ENCODE results near the gene HOXA6.

The HOXA6 gene

DNA sequence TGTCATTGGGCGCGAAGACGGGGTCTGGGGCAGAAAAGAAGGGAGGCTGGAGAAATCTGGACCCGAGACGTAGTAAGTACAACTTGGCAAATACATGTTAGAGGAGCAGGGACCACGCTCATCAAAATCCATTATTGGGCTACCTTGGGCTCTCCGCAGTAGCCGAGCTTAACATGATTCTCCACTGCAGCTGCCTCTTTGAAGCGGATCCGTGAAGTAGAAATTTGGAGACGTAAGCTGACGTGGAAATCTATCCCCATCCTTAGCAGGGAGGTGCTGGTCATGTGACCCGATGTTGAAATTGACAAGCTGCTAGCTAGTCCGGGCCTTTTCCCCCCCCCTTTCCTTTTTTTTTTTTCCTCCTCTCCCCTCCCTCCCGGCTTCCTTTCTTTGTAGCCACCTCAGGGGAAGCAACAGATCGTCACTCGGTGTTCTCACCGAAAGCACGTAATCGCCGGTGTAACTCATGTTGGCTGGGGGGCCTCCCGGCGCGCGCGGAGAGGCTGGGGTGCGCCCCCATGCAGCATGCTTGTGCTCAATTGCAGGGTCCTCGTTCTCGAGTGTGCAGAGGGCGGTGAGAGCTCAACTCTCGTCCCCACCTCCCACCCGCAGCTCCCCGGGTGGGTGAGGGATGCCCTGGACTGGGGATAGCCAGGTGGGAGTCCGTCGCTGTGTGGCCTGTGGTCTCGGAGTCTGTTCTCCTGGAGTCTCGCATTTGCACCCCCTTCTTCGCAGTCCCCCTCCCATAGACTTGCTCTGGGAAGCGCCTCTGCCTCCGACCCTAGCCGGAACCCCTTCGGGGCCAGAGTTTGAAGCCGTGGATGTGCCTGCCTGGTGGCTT is 37.7 kb upstream of the HOXA6 start, which contains the start of gene HOXA11:
TSS of gene HOXA11 (minus strand) at position 220 of the 841 bp plus-strand sequence. CDS start at position 132, 88 bp downstream.
- peak within 1 kb of the TSS; percentile 90 for H3K27ac ChIP-seq
- peak; percentile 98 for DNase-seq (ENCODE audit: low read depth, low spot score)

DNA sequence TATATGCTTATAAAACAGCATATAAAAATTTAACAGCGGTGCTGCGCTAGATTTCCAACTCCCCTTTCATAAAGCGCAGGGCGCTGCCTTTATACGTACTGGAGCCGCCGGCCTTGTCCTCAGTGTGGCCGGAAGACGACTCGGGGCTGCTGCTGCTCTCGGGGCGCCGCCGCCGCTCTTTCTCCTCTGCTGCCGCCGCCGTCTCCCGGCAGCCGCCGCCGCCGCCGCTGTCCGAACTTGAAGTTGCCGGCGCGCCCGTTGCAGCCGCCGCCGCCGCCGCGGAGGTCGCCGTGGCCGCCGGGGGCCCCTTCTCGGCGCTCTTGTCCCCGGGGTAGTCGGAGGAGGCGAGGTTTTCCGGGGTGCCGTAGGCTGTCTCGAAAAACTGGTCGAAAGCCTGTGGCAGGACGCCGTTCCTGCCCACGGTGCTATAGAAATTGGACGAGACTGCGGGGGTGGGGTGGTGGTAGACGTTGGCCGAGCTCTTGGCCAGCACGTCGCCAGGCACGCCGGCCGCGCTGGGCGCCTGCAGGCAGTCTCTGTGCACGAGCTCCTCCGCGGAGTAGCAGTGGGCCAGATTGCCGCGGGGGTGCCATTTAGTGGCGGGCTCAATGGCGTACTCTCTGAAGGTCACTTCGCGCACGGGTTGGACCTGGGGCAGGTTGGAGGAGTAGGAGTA is 36.9 kb upstream of the HOXA6 start:
- peak overlapping the region; percentile 90 for H3K27ac ChIP-seq
- no peak for DNase-seq (ENCODE audit: low read depth, low spot score)

DNA sequence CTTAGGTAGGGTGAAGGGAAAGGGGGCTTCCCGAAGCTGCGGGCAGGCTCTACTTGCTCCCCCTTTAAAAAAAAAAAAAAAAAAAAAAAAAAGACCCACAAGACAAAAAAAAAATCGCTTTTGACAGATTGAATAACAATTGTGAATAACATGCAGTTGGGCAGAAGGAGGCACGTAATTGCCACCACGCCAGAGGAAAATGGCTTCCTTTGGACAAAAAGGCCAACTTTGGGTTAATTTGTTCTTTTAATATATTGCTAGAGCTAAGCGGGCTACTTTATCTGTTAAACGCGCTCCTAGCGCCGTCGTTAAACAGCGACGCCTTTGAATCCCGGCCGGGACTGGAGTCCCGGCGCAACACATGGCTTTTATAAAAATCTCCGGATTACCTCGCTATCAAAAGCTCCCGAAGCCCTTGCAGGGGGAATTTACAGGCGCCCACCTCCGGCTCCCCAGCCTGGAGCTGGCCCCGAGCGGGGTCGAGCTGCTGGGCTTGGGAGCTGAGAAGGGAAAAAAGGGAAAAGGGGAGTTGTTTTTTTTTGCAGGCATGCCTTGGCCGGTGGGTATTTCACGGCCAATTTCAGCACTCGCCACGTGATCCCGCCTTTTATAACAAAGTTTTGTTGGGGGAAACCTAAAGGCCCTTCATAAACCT is 36.2 kb upstream of the HOXA6 start:
- H3K27ac ChIP-seq: peak overlapping the region; percentile 90
- no peak for DNase-seq (ENCODE audit: low read depth, low spot score)

DNA sequence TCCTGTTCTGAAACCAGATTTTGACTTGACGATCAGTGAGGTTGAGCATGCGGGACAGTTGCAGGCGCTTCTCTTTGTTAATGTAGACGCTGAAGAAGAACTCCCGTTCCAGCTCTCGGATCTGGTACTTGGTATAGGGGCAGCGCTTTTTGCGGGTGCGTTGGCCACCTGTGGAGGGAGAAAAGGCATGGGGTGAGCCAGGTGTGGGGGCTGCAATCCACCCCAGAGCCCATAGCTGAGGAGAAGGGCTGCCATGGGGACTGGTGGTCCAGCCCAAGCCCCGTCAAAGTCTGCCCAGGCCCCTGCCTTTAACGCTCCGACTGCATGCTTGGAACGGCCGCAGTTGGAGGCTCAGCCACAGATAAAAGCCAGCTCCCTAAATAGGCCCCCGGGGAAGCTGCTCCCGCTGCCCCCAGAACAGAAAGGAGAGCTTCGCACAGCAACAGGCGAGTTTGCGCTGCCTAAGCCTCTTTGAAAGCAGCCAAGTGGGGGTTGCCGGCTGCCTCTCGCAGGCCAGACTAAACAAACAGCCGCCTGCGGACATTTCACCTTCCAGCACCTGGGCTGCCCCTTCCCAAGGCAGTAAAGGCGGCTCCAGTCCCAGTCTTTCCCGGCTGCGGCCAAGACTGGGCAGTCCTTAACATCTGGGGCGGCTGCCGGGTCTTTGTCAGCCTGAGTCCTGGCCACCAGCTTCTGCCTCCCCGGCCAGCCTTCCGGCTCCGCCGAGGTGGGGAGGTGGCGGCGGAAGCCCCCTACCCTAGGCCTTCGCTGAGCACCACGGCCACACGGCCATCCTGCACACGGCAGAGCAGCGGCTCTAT is 35.5 kb upstream of the HOXA6 start:
- H3K27ac ChIP-seq: peak overlapping the region; percentile 90
- DNase-seq (ENCODE audit: low read depth, low spot score): no peak

DNA sequence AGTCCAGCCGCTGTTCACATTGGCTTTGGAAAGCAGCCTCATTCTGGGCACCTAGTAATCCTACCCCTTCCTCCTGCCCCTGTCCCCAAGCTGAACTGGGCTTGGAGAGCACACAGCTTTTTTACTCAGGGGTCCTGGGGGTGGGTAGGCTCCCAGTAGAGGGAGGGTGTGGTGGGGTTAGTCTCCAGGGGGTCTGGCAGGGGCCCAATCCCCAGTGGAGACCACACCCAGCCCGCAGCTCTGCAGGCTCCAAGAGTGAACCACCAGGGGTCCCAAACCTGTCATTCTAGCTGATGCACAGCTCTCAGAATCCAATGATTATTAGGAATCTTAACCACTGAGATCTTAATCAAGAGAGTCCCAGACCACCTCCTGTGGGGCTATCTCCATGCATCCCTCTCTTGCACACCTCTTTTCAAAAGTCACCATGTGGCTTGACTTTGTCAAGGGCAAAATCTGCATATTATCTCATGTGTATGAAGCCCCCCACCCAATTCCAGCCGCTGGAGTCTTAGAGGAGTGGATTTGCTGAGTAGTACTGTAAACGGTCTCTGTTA is 34.8 kb upstream of the HOXA6 start:
- DNase-seq (ENCODE audit: low read depth, low spot score): no peak
- no peak overlapping the region for H3K27ac ChIP-seq

DNA sequence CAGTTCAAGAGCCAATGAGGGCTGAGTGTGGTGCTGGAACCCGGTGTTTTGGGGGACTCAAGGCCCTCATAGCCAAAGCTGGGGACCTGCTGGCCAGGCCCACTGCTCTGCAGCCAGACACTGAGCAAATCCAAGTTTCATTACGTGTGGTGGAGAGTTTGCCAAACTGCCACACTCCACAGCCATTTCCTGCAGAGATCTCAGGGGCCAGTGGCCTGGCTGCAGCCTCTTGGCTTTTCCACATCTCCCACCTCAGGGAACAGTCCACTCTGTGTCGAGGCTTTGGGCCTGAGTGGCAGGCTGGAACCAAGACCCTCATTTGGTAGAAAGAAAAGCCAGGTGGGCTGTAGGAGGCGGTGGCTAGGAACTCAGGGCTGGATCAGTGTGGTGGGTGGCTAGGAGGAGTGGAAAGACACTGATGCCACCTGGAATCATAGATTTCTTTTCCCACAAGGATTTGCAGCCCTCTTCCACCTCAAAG is 34.3 kb upstream of the HOXA6 start:
- H3K27ac ChIP-seq: no peak overlapping the region
- no peak for DNase-seq (ENCODE audit: low read depth, low spot score)

DNA sequence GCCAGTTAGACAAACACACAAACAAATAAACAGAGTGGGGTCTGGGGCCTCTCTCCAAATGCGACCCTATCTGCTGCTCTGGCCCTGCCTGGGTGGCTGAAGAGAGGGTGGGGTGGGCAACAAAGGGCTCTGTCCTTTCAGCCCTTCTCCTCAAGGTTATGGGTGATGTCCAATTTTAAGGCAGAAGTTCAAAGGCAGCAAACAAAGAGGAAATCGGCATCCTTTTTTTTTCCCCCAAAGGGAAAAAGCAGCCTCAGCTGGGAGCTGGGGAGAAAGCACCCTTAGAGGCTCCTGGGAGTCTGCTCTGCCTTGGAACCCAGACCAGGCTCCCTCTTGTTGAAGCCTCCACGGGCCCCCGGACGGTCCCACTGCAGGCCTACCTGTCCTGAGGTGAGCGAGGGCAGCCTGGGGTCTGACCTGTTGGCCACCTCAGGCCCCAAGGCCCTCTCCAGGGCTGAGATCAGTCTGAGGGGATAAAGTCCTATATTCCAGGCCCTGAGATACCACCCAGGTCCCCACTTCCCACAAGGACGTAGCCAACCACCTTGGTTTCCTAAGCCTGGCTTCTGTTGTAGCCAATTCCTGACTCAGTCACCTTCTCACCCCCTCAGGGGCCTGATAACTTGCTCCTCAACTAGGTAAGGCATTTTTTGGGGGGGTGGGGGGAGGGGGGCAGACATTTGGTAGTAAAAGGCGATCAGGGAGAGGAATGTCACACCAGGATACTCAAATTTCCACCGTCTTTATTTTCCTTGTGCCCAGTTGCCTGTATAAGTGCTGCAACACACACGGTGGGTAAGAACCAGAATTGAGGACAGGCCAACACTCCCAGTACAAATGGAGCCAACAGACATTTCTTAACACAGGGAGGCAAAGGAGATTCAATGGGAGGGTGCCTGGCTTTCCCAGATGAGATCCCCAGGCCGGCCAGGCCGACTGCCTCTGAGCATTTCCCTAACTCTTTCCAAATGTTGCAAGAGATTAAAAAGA is 33.2 kb upstream of the HOXA6 start:
- H3K27ac ChIP-seq: peak overlapping the region; percentile 93
- no peak for DNase-seq (ENCODE audit: low read depth, low spot score)

DNA sequence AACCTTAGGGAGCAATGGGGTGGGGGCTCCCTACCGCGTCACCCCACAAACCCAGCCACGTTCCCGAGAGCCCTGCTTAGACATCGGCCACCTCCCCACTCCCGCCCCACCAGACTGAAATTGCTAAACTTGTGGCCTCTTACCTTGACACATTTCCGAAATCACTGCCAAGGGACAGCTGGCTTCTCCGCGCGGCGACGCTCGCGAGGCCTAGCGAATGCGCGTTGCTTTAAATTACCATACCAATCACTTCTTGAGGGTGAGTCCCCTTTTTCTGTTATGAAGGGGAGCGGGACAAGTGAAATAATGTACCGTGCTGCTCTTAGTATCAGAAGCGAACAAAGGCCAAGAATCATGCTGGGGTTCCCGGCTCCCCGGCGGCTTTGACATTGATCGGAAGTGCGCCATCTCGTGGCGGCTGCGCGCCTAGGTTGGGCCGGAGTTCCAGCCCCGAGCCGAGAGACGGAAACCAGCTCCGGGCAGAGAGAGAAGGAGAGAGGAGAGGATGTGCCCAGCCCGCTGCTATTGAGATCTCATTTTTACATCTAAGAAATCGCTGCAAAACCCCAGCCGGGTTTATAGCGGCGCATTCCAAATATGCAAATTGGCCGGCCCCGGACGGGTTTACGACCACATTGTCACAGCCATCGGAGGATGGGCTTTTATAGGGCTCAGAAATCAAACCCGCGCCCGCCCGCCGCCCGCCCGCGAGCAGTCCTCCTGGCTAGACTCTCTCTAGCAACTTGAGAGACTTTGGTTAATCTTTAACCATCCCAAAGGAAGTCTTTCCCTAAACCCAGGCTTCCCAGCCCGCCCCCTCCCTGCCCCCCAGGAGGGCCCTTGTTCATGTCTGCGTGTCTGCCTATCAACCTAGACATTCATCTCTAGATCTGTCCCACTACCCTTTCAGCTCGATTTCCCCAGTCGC is 32.2 kb upstream of the HOXA6 start:
- DNase-seq (ENCODE audit: low read depth, low spot score): no peak
- H3K27ac ChIP-seq: peak overlapping the region; percentile 93

DNA sequence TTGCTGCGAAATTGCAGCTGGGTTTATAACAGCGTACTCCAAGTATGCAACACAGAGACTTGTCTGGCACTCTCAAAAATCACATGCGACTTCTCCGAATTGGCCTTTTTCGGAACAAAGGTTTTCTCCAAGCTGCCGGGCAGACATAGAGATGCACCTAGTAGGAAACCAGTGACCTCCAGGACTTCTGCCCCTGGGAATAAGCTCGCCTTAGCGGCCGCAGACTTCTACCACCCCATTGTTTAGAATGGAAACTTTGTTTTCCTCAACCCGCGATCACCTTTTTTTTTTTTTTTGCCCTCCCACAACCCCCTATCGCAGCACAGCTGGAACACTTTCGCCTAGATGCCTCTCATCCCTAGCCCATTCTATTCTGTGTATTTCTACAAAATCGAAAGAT is 31.5 kb upstream of the HOXA6 start:
- DNase-seq (ENCODE audit: low read depth, low spot score): no peak

DNA sequence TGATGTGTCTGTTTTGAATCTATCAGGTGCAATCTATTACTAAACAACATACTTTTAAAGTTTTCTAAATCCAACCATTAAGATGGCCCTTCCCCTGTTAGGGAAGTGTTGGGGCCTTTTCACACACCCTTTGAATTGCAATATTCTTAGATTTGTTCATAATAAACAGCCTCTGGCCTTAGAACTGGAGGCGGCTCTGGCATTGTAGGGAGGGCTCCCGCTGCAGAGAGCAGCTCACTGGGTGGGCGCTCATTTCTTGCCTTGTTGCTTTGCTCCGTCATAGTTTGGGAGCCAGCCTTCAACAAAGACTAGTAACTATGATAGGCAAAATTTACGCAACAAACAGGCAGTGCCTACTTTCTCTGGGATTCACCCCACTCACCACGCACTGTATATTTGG is 30.8 kb upstream of the HOXA6 start:
- DNase-seq (ENCODE audit: low read depth, low spot score): no peak
- peak overlapping the region; percentile 93 for H3K27ac ChIP-seq

More for the DNA sequence above, 31.5 kb upstream of the HOXA6 start:
- peak overlapping the region; percentile 93 for H3K27ac ChIP-seq

DNA sequence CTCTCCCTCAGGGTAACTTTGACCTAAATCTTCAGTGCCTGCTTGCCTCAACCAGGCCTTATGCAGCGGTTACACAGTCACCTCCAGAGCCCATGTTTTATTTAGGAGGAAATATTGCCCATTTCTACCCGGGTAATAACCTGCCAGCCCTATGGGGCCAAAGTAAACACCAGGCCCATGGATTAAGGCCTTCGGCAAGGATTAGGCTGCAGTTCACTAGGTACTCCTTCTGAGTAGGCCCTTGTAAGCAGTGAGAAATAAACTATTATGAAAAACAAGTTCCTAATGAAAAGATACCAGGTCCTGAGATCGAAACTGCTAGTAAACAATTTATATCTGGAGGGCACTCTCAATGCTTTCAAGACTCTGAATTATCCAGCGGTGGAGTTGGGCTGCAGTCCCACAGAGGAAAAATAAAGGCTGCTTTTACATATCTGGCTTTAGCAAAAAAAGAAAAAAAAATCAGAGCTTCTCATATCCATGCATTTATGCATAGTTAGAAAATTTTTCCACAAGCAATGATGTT is 30.3 kb upstream of the HOXA6 start:
- H3K27ac ChIP-seq: peak overlapping the region; percentile 93
- DNase-seq (ENCODE audit: low read depth, low spot score): no peak

DNA sequence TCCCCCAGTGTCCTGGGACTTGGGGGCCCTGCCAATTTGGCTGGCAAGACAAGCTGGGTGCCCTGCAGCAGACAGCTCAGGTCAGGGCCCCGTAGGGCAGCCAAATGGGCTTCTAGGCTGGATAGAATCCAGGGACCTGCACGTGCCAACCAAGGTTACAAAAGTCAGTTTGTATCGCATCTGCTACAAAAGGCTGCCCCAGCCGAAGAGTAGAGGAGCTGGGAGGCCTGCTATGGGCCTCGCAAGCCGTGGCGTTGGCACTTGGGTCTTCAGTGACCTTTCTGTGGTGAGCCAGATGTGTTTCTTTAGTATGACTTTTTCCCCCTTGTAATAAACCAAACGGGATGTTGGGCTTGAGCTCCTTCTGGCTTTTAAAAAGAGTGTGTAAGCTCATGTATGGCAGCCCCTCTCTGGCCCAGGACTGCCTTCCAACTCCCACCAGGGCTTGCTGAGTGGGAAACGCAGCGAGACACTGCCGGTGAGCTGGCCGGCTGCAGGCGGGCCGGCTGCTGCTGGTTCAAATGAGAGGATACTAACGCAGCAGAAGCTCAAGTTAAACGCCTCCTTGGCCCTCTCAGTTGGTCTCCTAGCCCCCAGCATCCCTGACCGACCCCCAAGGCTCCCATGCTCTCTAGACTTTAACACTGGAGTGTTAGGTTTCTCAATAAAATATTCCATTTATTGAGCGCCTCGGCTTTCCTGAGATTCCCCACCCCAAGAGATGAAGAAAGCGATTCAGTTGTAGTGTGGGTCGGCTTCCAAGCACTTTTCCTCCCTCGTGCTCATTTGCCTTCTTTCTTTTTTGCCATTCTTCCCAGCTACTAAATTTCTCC is 29.6 kb upstream of the HOXA6 start:
- peak overlapping the region; percentile 93 for H3K27ac ChIP-seq

DNA sequence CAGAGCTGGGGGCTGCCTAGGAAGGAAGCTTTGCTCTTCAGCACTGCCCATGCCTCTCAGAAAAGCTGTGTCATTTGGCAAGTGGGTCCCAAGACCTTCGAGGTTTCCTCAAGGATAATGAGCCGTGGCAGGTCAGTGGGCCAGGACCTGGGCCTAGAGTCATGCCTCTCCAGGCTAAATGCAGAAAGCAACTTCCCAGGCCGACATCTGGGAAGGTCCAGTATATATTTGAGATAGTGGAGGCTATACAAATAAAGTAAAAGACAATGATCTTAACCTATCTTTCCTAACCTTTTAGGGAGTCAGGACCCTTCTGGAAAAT is 28.9 kb upstream of the HOXA6 start:
- no peak for DNase-seq (ENCODE audit: low read depth, low spot score)
- H3K27ac ChIP-seq: peak overlapping the region; percentile 93

More for the DNA sequence above, 29.6 kb upstream of the HOXA6 start:
- DNase-seq (ENCODE audit: low read depth, low spot score): no peak

DNA sequence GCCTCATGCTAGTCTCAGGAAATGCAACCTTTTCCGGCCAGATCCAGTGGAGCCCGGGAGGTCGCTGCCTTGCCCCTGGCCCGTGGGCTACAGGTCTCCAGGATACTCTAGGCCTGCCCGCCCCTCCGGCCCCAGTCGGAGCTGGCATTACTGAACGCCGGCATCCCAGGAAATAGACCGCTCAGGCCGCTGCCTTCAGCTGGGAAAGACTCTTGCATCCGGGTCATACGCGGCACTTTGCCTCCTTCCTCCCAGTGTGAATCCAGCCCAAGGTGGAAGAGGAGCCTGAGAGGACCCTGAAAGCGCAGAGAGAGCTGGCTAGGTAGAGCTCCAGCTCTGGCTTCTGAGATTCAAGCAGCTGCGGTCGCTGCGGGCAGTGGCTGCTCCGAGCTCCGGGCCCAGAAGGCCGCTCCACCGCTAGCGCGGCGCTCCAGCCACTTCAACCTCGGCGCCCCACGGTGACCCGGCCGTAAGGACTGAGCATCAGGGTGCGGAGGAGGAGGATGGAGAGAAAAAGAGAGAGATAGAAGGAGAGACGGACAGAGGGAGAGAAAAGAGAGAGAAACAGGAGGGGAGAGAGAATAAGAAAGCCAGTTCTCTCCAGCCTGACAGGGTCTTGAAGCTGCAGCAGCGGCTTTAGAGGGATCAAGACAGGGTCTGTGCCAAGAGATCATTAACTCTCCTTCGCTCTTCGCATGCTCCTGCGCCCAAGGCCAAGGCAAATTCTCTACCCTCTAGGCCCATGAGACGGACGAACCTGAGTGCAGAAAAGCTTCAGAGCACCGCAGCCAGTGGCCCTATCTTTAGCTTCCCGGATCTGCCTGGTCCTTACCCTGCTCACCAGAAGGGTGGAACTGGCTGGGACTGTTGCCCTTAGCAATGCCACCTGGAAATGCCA is 28.3 kb upstream of the HOXA6 start:
- peak overlapping the region; percentile 93 for H3K27ac ChIP-seq
- no peak for DNase-seq (ENCODE audit: low read depth, low spot score)

DNA sequence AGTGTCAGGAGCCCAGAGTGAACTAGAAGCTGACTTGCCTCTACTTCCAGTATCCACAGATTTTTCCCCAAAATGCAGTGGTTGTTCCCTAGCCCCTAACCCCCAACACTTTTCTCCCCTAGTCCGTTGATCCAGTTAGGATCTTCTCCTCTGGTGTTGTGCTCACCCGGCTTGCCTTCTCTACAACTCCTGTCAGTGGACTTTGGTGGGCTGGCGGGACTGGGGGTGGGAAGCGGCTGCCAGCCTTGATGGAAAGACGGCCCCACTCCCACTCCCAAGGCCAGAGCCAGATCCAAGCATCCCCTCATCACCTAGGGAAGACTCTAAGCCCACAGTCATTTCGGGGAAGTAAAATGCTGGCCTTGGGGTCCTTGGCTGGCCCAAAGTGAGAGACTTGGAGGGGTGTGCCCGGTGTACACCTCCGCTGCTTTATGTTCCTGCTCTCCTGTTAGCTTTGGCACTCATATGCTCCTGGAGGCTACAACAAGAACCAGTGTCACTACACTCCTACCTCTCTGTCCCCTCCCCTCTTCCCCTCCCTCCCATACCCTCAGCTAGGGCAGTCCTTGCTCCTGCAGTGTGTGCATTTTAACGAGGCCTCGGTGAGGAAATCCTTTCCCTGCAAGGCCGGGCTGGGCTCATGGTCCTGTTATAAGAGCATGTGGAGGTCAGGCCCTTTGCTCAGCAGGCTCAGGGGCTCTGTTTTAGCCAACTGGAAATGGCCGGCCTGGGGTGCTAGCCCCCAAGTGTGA is 27.5 kb upstream of the HOXA6 start:
- peak overlapping the region; percentile 93 for H3K27ac ChIP-seq
- DNase-seq (ENCODE audit: low read depth, low spot score): peak; percentile 67

Data from epithelial cell of prostate (primary cell).